ENCODE results near the gene SMIM36.

DNA sequence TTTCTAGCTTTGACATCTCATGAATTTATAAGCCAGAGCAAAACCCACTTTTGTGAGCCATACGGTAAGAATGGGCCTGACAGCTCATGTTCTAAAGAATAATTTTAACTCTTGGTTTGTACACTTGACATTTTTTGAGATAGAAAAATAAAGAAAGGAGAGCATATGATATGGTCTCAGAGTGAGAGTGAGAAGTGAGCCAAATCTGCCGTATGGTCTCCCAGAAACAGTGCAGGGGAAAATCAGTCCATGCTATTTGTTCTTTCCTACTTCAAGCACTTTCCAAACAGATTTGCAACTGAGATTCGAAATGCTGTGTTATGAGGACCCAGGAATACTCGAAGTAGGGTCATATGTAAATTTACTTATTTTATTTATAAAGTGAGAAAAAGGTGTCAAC, 20.9 kb downstream of the SMIM36 start:
- TF ChIP-seq, protein P1, sequence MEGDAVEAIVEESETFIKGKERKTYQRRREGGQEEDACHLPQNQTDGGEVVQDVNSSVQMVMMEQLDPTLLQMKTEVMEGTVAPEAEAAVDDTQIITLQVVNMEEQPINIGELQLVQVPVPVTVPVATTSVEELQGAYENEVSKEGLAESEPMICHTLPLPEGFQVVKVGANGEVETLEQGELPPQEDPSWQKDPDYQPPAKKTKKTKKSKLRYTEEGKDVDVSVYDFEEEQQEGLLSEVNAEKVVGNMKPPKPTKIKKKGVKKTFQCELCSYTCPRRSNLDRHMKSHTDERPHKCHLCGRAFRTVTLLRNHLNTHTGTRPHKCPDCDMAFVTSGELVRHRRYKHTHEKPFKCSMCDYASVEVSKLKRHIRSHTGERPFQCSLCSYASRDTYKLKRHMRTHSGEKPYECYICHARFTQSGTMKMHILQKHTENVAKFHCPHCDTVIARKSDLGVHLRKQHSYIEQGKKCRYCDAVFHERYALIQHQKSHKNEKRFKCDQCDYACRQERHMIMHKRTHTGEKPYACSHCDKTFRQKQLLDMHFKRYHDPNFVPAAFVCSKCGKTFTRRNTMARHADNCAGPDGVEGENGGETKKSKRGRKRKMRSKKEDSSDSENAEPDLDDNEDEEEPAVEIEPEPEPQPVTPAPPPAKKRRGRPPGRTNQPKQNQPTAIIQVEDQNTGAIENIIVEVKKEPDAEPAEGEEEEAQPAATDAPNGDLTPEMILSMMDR (IDR thresholded peaks at IDR 0.05 in 4 of 5, conservative IDR thresholded peaks at IDR 0.05 in 1 of 5) = no peak
- no peak for TF ChIP-seq POLR2A (IDR thresholded peaks at IDR 0.05)
